ENCODE data around the gene FTH1.
"Not testable (repeated sequence)": the region's sequence is repeated elsewhere in the genome, so short reads cannot be mapped to it uniquely, and the experiment has no call there.

- not testable (repeated sequence) for TF ChIP-seq JUND (IDR thresholded peaks at IDR 0.05); RCOR1 (IDR thresholded peaks at IDR 0.05; ENCODE audit: low read length); GATA2 (CRISPR knock-in tag; IDR thresholded peaks at IDR 0.05); SMC3 (IDR thresholded peaks at IDR 0.05; ENCODE audit: low read depth, low read length); CTCF (IDR thresholded peaks at IDR 0.05); POLR2AphosphoS5 (IDR thresholded peaks at IDR 0.05; ENCODE audit: low read depth, low read length); TAF1 (IDR thresholded peaks at IDR 0.05; ENCODE audit: borderline replicate concordance, low read depth, low read length); RAD21 (IDR thresholded peaks at IDR 0.05; ENCODE audit: low read length); NRF1 (IDR thresholded peaks at IDR 0.05; ENCODE audit: low read depth, low read length); USF2 (IDR thresholded peaks at IDR 0.05; ENCODE audit: borderline replicate concordance, low read depth, low read length); FOXM1 (IDR thresholded peaks at IDR 0.05; ENCODE audit: low read depth); EZH2phosphoT487 (IDR thresholded peaks at IDR 0.05; ENCODE audit: borderline replicate concordance, low read depth); PBX3 (IDR thresholded peaks at IDR 0.05); SIN3A (IDR thresholded peaks at IDR 0.05; ENCODE audit: borderline replicate concordance, low read depth, low read length)
Observed at GRCh38 chr11:61953632-61954031, 13.8 kb downstream of the FTH1 start.
